GM21390 (cell line): ENCODE measurements around the gene ALDH4A1.

Experiments used
- ATAC-seq: cut with Tn5 transposase; IDR thresholded peaks from one replicate; pipeline ENCODE4 v1.9.1; 2021; ENCODE audit not compliant: unreplicated experiment

ALDH4A1 gene

GRCh38 chr1:18902523-18903290, at the start of gene ALDH4A1:
TSS of gene ALDH4A1 (minus strand) at chr1:18902555. CDS start at chr1:18902523, 32 bp downstream.
- ATAC-seq, result peak; percentile 95

- peak; percentile 32 for ATAC-seq
These were observed 49.5 kb upstream of the ALDH4A1 start for GRCh38 chr1:18951818-18952391.

- ATAC-seq, result no peak
These were observed 49.1 kb upstream of the ALDH4A1 start for GRCh38 chr1:18951416-18951815.

GRCh38 chr1:18950401-18951026, 48.2 kb upstream of the ALDH4A1 start:
- ATAC-seq, result no peak

GRCh38 chr1:18949686-18950400, 47.5 kb upstream of the ALDH4A1 start:
- ATAC-seq, result no peak

GRCh38 chr1:18948913-18949685, 46.7 kb upstream of the ALDH4A1 start:
- ATAC-seq, result no peak

- no peak for ATAC-seq
These were observed 45.9 kb upstream of the ALDH4A1 start for GRCh38 chr1:18948048-18948912.

- no peak for ATAC-seq
These were observed 45.2 kb upstream of the ALDH4A1 start for GRCh38 chr1:18947570-18947969.

GRCh38 chr1:18946550-18947381, 44.4 kb upstream of the ALDH4A1 start:
- ATAC-seq, result no peak

GRCh38 chr1:18945401-18945849, 43.1 kb upstream of the ALDH4A1 start:
- no peak for ATAC-seq

GRCh38 chr1:18944810-18945209, 42.5 kb upstream of the ALDH4A1 start:
- ATAC-seq, result no peak

- no peak for ATAC-seq
These were observed 41.7 kb upstream of the ALDH4A1 start for GRCh38 chr1:18943914-18944572.

- ATAC-seq, result no peak
These were observed 40.8 kb upstream of the ALDH4A1 start for GRCh38 chr1:18943162-18943561.

- ATAC-seq, result no peak
These were observed 40.0 kb upstream of the ALDH4A1 start for GRCh38 chr1:18942340-18942739.

GRCh38 chr1:18941221-18942141, 39.1 kb upstream of the ALDH4A1 start:
- ATAC-seq, result no peak

GRCh38 chr1:18940303-18941020, 38.1 kb upstream of the ALDH4A1 start:
- ATAC-seq, result no peak
